Measurements from ENCODE around the gene MMP3.

MMP3 gene

DNA sequence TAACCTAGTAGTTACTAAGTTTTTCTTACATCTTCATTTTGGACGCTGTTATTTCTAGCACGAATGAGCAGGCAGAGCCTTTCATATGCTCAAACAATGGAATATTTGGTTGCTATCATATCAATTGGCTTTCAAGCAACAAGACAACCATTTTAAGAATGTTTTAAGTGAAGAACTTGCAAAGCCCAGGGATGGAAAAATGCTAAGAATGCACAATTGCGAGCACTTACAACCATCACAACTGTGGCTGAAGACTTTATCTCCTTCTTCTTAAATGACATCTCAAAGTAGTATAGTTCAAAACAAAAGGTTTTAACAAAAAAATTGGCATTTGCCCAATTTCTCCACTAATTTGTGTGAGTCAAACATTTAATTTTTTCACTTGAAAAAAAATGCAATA, 37.1 kb downstream of the MMP3 start:
- DNase-seq (ENCODE audit: low spot score) = no peak
- TF ChIP-seq, protein P1, sequence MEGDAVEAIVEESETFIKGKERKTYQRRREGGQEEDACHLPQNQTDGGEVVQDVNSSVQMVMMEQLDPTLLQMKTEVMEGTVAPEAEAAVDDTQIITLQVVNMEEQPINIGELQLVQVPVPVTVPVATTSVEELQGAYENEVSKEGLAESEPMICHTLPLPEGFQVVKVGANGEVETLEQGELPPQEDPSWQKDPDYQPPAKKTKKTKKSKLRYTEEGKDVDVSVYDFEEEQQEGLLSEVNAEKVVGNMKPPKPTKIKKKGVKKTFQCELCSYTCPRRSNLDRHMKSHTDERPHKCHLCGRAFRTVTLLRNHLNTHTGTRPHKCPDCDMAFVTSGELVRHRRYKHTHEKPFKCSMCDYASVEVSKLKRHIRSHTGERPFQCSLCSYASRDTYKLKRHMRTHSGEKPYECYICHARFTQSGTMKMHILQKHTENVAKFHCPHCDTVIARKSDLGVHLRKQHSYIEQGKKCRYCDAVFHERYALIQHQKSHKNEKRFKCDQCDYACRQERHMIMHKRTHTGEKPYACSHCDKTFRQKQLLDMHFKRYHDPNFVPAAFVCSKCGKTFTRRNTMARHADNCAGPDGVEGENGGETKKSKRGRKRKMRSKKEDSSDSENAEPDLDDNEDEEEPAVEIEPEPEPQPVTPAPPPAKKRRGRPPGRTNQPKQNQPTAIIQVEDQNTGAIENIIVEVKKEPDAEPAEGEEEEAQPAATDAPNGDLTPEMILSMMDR (IDR thresholded peaks at IDR 0.05; ENCODE audit: extremely low read depth, missing control alignments) = no peak

DNA sequence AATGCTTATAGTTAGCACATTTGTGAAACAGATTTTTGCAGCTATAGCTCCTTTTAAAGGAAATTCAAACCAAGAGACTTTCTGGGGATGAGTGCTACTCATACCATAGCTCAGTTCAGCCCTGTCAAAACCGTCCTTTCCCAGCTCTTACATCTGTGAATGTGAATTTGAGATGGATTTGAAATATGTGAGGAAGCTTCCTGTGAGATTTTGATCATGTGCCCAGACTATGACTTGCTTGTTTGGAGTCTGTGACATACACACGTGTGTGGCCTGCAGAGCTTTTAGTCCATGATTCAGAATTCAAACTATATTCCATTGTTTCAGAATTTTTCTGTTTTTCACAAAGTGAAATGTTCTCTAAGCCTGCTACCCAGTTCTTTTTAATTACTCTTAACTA, 41.1 kb downstream of the MMP3 start:
- TF ChIP-seq, protein P1 (IDR thresholded peaks at IDR 0.05; ENCODE audit: extremely low read depth, missing control alignments) = no peak
- DNase-seq (ENCODE audit: low spot score) = no peak

DNA sequence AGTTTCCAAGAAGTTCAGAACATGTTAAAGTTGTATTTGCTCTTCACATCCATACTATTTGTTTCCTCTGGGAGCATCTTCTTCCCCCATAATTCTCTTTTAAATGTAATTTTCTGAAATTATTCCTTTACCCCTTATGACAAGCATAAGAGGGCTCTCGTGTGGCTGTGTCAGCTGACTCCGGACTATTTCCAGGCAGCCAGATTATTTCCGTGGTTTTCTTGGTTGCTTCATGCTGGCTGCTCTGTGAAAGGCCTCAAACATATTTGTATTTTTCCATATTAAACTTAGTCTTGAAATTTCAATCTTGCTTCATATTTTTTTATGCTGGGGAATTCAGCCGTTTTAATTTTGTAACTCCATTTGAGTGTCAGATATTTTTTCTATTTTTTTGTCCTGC, 42.6 kb downstream of the MMP3 start:
- TF ChIP-seq, protein P1 (IDR thresholded peaks at IDR 0.05; ENCODE audit: extremely low read depth, missing control alignments) = no peak

DNA sequence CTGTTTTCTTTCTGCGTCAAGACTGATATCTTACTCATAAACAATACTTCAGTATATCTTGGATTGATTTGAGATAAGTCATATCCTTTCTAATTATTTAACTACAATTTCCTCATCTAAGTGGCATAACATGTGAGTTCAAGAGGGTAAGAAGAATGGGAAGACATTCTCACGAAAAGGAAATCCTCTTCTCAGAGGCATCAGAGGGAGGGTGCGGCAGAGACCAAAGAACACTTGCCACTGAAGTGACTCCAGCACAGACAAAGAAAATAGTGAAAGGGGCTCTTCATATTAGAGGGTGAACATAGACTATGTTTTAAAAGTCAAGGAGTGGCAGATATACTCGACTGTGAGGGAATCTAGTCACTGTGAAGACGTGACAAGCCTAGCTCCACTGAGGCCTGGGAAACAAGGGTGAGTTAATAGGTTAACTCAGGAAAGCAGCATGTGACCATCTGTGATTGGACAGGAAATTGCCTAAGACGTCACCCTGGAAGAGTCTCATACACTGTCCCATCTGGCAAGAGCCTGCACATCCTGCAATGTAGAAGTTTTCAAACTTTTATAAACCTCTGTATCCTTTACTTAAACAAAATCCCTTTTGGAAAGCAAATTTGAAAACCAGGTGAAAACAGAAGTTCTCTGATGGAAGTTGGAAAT, 43.6 kb downstream of the MMP3 start:
- TF ChIP-seq, protein P1 (IDR thresholded peaks at IDR 0.05; ENCODE audit: extremely low read depth, missing control alignments) = no peak
- DNase-seq (ENCODE audit: low spot score) = no peak

More for the DNA sequence above, 42.6 kb downstream of the MMP3 start:
- DNase-seq (ENCODE audit: low spot score) = no peak

DNA sequence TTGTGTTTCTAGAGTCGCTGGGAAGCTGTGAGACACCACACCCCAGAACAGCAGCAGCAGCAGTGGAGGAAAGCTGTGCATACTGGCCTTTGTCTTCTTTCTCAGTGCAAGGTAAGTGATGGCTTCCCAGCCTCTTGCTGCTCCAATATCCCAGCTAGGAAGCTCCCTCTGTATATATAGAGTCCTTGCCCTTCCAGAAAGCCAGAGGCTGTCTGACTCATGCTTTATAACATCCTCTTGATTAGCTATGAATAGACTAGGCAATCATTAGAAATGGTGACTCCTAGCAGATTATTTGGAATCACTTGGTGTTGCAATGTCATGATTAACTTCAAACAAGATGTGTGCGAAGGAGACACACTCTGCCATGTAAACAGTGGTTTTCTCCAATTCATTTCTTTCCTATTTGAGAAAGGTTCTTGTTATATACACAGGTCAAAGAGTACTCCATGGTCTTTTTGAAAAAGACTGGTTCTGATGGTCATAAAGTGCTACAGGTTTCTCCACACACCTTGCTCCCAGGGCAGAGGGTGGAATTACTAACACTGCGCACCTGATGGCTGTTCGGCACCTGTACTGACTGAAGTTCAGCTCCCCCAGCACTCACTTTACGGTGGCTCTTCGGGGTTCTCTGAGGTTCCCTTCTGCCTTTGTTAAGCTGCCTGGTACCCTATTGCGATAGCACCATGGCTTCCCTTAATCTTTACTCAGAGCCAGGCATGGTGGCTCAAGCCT, 45.2 kb downstream of the MMP3 start, which contains the start of gene MMP1:
TSS of gene MMP1 (minus strand) at position 149 of the 735 bp plus-strand sequence. CDS start at position 81, 68 bp downstream.
- no peak for DNase-seq (ENCODE audit: low spot score)
- TF ChIP-seq, protein P1 (IDR thresholded peaks at IDR 0.05; ENCODE audit: extremely low read depth, missing control alignments) = no peak

DNA sequence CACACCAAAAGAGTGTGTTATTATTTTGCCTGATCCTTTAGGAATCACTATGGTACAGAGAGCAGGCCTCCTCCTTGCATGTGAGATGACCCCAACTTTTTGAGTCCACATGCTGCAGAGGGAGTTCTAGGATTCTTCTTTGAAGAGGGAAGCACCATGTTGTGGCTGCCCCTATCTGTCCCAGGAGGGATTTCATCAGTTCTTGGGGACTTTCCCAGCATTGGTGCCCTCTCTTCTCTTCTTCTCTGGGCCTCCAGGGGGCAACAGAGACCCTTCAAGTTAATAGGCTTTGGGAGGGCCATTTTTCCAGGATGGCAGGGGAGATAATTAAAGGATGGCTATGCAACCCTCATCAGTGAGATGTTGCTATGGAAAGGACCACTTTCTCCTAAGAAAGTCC, 49.0 kb downstream of the MMP3 start:
- DNase-seq (ENCODE audit: low spot score) = peak; percentile 52
- TF ChIP-seq, protein P1 (IDR thresholded peaks at IDR 0.05; ENCODE audit: extremely low read depth, missing control alignments) = peak; percentile 34

DNA sequence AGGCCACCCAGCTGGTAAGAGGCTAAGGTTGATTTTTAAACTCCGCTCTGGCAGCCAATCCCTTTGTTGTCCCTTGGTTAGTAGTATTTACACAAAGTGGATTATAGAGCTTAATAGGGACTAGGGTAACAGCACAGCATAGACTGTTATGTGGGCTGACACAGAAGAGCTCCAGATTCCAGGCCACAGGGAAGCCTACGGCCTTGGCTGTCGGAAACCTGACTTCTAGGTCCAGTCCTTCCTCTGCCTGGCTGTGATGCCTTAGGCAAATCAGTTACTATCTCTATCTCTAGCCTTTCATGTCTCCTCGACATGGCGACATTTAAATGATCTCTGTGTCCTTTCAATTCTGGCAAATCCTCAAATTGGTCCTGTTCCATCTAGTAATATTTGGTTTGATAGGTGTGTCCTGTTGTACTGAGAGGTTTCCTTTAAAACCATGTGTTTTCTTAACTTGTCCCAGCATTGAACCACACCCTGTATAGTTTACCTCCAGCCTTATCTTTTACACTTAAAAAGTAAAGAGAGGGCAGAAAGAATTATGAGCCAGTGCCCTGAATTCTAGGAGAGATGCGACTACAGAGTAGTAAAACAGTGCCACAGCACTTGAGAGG, 49.6 kb downstream of the MMP3 start:
- no peak for DNase-seq (ENCODE audit: low spot score)
- TF ChIP-seq, protein P1 (IDR thresholded peaks at IDR 0.05; ENCODE audit: extremely low read depth, missing control alignments) = no peak
